Activated T-helper 17 cell treated with anti-CD3 and anti-CD28 coated beads, Interleukin-2, amount 50 U/mL, for 72 hours (primary cell): ENCODE measurements around the gene GET4. TPM values are rescaled to one million over a fixed set of nuclear protein-coding genes. Genes with fewer than 3 reads are reported as not detected.
"Not testable (repeated sequence)": the region's sequence is repeated elsewhere in the genome, so short reads cannot be mapped to it uniquely, and the experiment has no call there.

Experiments used
- ATAC-seq: fragments of 150-1000 bp; cut with Tn5 transposase; replicated peaks from 2 replicates; pipeline ENCODE4 v1.10.0; 2021; ENCODE audit warnings: mild to moderate bottlenecking, moderate library complexity
- H3K27ac Mint-ChIP-seq: one replicate; pipeline ENCODE4 v1.8.0; 2022; ENCODE audit warnings: mixed read lengths
- H3K27me3 Mint-ChIP-seq: one replicate; pipeline ENCODE4 v1.8.0; 2022; ENCODE audit warnings: mixed read lengths
- H3K36me3 Mint-ChIP-seq: one replicate; pipeline ENCODE4 v1.8.0; 2022; ENCODE audit warnings: low read depth, mild to moderate bottlenecking, mixed read lengths
- H3K4me1 Mint-ChIP-seq: one replicate; pipeline ENCODE4 v1.8.0; 2022; ENCODE audit warnings: mixed read lengths
- H3K4me3 Mint-ChIP-seq: one replicate; pipeline ENCODE4 v1.8.0; 2022; ENCODE audit warnings: mild to moderate bottlenecking, mixed read lengths
- H3K9me3 Mint-ChIP-seq: one replicate; pipeline ENCODE4 v1.8.0; 2022; ENCODE audit warnings: mixed read lengths
- total RNA-seq, 2 donors: library from RNA; stranded (reverse); gene quantifications; one replicate each; pipeline ENCODE4 v1.2.3, GENCODE V29; 2022

Gene GET4
- total RNA-seq, 2 donors from 2014 or later, result 17.1 to 43.0 TPM

- H3K4me3 Mint-ChIP-seq, result no peak overlapping the region
- no peaks in the 10 kb centered on the region for H3K27me3 Mint-ChIP-seq
- peaks cover 7% of the 10 kb centered on the region for H3K4me1 Mint-ChIP-seq
- peaks cover 58% of the 10 kb centered on the region for H3K36me3 Mint-ChIP-seq
- no peak for ATAC-seq
- H3K9me3 Mint-ChIP-seq, result no peaks in the 10 kb centered on the region
- H3K27ac Mint-ChIP-seq, result no peak overlapping the region
Observed at GRCh38 chr7:871900-872537, 4.3 kb upstream of the GET4 start.

DNA sequence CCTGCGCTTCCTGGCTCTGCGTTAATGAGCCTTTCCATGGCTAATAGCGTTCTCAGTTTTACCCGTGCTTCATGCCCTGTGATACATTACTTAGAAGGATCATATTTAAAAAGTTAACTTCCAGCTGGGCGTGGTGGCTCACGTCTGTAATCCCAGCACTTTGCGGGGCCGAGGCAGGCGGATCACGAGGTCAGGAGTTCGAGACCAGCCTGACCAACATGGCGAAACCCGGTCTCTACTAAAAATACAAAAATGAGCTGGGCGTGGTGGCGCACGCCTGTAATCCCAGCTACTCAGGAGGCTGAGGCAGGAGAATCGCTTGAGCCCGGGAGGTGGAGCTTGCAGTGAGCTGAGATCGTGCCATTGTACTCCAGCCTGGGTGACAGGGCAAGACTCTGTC lies 3.7 kb upstream of the GET4 start:
- H3K9me3 Mint-ChIP-seq, result not testable (repeated sequence)
- H3K36me3 Mint-ChIP-seq, result peaks cover 56% of the 10 kb centered on the region

DNA sequence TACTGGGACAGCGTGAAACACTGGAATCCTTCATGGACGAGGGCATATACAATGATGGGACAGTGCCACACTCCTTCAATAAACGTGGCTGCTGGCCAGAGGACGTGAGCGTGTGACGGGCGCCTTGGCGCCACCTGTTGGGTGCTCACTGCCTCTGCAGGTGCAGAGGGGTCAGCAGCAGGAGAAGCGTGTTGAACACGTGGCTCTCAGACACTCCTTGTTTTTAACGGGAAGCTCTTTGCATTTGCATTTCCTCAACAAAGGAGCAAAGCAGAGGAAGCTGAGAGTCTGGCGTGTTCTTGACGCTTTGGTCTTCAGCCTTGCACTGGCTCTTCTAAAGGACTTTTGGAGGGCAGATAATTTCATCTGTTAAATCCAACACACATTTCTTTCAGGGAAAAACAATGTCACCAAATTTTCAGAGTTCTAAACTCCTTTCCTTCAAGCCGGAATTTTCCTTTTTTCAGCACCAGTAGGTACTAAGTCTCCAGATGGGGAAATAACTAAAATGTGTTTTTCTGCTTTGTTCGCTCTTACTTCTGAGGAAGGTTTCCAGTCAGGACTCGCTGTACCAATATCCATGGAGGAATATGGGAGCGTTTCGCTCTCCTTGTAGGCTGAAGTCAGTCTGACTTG lies 2.9 kb upstream of the GET4 start:
- Mint-ChIP-seq H3K4me3 (peak overlapping the region; percentile 31), H3K36me3 (peaks cover 60% of the 10 kb centered on the region), H3K4me1 (peaks cover 10% of the 10 kb centered on the region), H3K27ac (peak overlapping the region; percentile 54), H3K27me3 (no peaks in the 10 kb centered on the region), H3K9me3 (no peaks in the 10 kb centered on the region)
- ATAC-seq, result peak; percentile 41

More for the DNA sequence above, 3.7 kb upstream of the GET4 start:
- H3K27me3 Mint-ChIP-seq, H3K4me1 Mint-ChIP-seq, H3K4me3 Mint-ChIP-seq, H3K27ac Mint-ChIP-seq, ATAC-seq: not testable (repeated sequence)

- H3K9me3 Mint-ChIP-seq, result no peaks in the 10 kb centered on the region
- H3K27ac Mint-ChIP-seq, result no peak overlapping the region
- peak overlapping the region; percentile 31 for H3K4me3 Mint-ChIP-seq
- H3K36me3 Mint-ChIP-seq, result peaks cover 61% of the 10 kb centered on the region
- peaks cover 12% of the 10 kb centered on the region for H3K4me1 Mint-ChIP-seq
- ATAC-seq, result no peak
- H3K27me3 Mint-ChIP-seq, result no peaks in the 10 kb centered on the region
Observed at GRCh38 chr7:874031-874749, 2.2 kb upstream of the GET4 start.

GRCh38 chr7:875051-875450 lies 1.3 kb upstream of the GET4 start:
- ATAC-seq, result no peak
- H3K27me3 Mint-ChIP-seq, result no peaks in the 10 kb centered on the region
- no peak overlapping the region for H3K4me3 Mint-ChIP-seq
- H3K36me3 Mint-ChIP-seq, result peaks cover 56% of the 10 kb centered on the region
- H3K4me1 Mint-ChIP-seq, result peaks cover 14% of the 10 kb centered on the region
- H3K9me3 Mint-ChIP-seq, result no peaks in the 10 kb centered on the region
- no peak overlapping the region for H3K27ac Mint-ChIP-seq

GRCh38 chr7:875476-876076 lies 778 bp upstream of the GET4 start:
- Mint-ChIP-seq H3K4me1 (peaks cover 14% of the 10 kb centered on the region), H3K27ac (no peak overlapping the region), H3K36me3 (peaks cover 52% of the 10 kb centered on the region), H3K4me3 (no peak overlapping the region), H3K27me3 (no peaks in the 10 kb centered on the region), H3K9me3 (no peaks in the 10 kb centered on the region)
- no peak for ATAC-seq

DNA sequence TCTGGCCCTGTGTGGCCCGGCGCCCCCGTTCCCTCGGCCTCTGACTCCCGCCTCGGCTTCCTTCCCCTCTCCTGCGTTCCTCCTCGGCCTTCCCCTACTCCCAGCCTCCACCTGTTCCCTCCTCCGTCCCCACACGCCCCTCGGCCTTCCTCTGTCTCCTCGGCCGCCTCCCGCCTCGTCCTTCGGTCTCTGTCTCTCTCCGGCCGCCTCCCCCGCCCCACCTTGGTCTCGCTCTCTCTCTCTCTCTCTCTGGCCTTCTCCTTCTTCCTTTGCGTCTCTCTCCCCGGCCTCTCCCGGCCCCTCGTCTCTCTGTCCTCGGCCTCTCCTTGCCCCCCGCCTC lies 588 bp downstream of the GET4 start:
- H3K36me3 Mint-ChIP-seq, result peaks cover 40% of the 10 kb centered on the region
- ATAC-seq, result no peak

DNA sequence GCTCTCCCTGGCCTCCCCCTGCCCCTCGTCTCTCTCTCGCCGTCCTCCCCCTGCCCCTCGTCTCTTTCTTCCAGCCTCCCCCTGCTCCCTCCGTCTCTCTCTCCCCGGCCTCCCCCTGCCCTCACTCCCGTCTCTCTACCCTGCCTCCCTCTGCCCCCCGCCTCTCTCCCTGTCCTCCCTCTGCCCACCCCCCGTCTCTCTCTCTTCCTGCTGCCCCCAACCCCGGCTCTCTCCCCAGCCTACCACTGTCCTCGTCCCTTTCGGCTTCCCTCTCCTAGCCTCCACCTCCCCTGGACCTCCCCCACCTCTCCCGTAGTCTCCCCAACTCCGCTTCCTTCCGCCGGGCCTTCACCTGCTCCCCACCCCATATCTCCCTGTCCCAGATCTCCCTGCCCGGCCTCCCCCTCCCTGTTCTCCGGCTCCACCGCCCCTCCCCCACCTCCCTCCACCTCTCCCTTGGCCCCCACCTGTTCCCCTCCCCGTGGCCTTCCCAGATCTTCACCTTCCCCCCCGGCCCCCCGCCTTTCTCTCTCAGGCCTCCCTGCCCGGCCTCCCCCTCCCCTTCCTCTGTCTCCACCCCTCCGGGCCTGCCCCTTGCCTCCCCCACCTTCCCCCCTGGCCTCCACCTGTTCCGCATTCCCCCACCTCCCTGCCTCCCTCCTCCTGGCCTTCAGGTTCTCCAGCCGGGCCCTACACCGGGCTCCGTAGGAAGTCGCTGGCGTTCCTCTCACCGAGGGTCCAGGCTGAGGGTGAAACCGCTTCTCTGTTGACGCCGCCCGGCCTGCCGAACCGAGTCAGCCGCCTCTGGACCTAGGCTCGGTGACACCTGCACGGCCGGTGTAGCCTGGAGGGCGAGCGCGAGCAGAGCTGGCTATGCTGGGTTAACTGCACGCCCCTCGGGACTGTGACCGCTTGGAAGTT lies 1.2 kb downstream of the GET4 start:
- H3K4me1 Mint-ChIP-seq, result peaks cover 19% of the 10 kb centered on the region
- H3K27me3 Mint-ChIP-seq, result no peaks in the 10 kb centered on the region
- peaks cover 34% of the 10 kb centered on the region for H3K36me3 Mint-ChIP-seq
- peak overlapping the region; percentile 93 for H3K27ac Mint-ChIP-seq
- no peaks in the 10 kb centered on the region for H3K9me3 Mint-ChIP-seq
- peak overlapping the region; percentile 84 for H3K4me3 Mint-ChIP-seq
- no peak for ATAC-seq

More for the DNA sequence above, 588 bp downstream of the GET4 start:
- no peaks in the 10 kb centered on the region for H3K27me3 Mint-ChIP-seq
- H3K27ac Mint-ChIP-seq, result peak overlapping the region; percentile 93
- no peaks in the 10 kb centered on the region for H3K9me3 Mint-ChIP-seq
- H3K4me3 Mint-ChIP-seq, result peak overlapping the region; percentile 84
- H3K4me1 Mint-ChIP-seq, result peaks cover 17% of the 10 kb centered on the region

GRCh38 chr7:879093-879492 lies 2.7 kb downstream of the GET4 start:
- Mint-ChIP-seq H3K36me3 (peaks cover 19% of the 10 kb centered on the region), H3K27me3 (no peaks in the 10 kb centered on the region), H3K27ac (no peak overlapping the region), H3K9me3 (no peaks in the 10 kb centered on the region), H3K4me1 (peaks cover 13% of the 10 kb centered on the region), H3K4me3 (peak overlapping the region; percentile 84)
- no peak for ATAC-seq

DNA sequence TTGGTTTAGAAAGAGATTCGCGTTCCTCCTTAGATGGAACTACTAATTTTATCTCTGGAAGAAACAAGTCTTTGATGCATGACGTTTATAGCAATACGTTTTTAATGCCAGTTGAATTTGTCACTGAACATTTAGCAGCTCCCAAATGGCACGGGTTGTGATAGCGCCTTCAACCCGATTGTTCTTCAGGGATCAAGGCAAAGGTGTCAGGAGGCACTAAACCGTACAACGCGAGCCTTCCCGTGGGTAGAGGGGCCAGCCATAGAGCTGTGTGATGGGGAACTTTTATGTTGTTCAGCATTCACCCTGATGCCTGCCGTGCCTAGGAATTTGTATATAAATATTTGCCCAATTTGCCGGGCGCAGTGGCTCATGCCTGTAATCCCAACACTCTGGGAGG lies 3.4 kb downstream of the GET4 start:
- ATAC-seq, result no peak
- Mint-ChIP-seq H3K27ac (no peak overlapping the region), H3K4me1 (peaks cover 13% of the 10 kb centered on the region), H3K4me3 (no peak overlapping the region), H3K27me3 (no peaks in the 10 kb centered on the region), H3K9me3 (no peaks in the 10 kb centered on the region), H3K36me3 (peaks cover 19% of the 10 kb centered on the region)

- no peak overlapping the region for H3K27ac Mint-ChIP-seq
- H3K27me3 Mint-ChIP-seq, result no peaks in the 10 kb centered on the region
- H3K9me3 Mint-ChIP-seq, result no peaks in the 10 kb centered on the region
- peaks cover 13% of the 10 kb centered on the region for H3K4me1 Mint-ChIP-seq
- no peak for ATAC-seq
- H3K4me3 Mint-ChIP-seq, result no peak overlapping the region
- peaks cover 19% of the 10 kb centered on the region for H3K36me3 Mint-ChIP-seq
Observed at GRCh38 chr7:880450-880849, 4.1 kb downstream of the GET4 start.

DNA sequence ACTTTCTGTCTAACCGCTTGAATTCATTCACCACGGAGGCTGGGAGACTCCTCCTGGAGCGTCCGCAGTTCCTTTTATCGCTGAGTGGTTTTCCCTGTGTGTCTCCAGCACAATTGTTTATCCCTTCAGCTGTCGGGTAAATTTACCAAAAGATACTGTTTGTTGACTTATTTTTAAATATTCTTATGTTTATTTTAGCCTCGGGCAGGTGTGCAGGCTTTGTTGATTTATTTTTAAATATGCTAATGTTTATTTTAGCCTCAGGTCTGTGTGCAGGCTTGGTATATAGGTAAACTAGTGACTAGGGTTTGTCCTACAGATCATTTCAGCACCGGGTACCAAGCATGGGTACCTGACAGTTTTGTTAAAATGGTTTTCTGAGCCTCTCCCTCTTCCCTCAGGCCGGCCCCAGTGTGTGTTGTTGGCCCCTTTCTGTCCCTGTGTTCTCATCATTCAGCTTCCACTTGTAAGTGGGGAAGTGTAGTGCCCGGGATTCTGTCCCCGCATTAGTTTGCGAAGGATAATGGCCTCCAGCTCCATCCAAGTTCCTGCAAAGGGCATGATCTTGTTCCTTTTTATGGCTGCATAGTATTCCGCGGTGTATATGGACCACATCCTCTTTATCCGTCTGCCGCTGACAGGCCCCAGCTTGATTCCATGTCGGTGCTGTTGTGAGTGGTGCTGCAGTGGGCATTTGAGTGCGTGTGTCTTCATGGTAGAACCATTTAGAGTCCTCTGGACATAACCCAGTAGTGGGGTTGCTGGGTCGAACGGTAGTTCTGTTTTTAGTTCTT lies 5.3 kb downstream of the GET4 start:
- Mint-ChIP-seq H3K27ac (no peak overlapping the region), H3K4me1 (peaks cover 13% of the 10 kb centered on the region), H3K36me3 (peaks cover 19% of the 10 kb centered on the region), H3K4me3 (no peak overlapping the region), H3K9me3 (no peaks in the 10 kb centered on the region), H3K27me3 (no peaks in the 10 kb centered on the region)
- ATAC-seq, result no peak

DNA sequence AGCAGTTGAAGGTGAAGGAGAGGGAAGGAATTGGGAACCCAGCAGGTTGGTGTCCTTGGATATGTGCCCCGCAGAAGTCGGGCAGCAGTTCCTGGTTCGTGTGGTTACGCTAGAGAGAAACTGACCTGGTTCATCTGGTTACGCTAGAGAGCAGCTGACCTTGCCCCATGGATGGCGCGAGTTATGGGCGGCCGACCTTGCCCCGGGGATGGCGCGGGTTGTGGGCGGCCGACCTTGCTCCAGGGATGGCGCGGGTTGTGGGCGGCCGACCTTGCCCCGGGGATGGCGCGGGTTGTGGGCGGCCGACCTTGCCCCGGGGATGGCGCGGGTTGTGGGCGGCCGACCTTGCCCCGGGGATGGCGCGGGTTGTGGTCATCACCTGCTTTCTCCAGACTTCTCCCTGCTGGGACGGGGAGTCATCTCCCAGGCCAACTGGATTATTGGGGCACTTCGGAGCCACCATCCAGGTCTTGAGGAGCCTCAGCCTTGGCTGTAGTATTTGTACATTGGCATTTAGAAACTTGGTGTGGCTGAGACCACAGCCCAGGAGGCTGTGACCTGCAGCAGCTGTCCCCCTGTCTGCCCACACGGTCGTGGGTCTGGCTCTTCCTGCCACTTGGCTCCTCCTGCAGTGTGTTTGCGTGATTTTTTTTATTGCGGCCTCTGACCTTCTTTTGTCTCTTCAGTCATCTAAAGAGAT lies 6.1 kb downstream of the GET4 start:
- Mint-ChIP-seq H3K27me3 (no peaks in the 10 kb centered on the region), H3K27ac (no peak overlapping the region), H3K9me3 (no peaks in the 10 kb centered on the region), H3K36me3 (peaks cover 16% of the 10 kb centered on the region), H3K4me3 (no peak overlapping the region), H3K4me1 (peaks cover 13% of the 10 kb centered on the region)
- no peak for ATAC-seq
